AG20443 (cell line): Measurements from ENCODE around the gene ASAP2.
A peak's percentile ranks its signal among the peaks of the same experiment; 100 is the strongest.
"Not testable (repeated sequence)": the region's sequence is repeated elsewhere in the genome, so short reads cannot be mapped to it uniquely, and the experiment has no call there.

Source experiments
- DNase-seq: peaks from one replicate; pipeline ENCODE4 v3.0.0; 2012; ENCODE audit warnings: low spot score, mixed read lengths

The ASAP2 gene

GRCh38 chr2:9380702-9381628 is 174.4 kb downstream of the ASAP2 start:
- DNase-seq, result peak; percentile 73

- DNase-seq, result no peak
Measured at GRCh38 chr2:9382604-9383235, 176.1 kb downstream of the ASAP2 start.

GRCh38 chr2:9384521-9384920 is 177.9 kb downstream of the ASAP2 start:
- DNase-seq, result no peak

- DNase-seq, result no peak
Measured at GRCh38 chr2:9385841-9386240, 179.2 kb downstream of the ASAP2 start.

- no peak for DNase-seq
Measured at GRCh38 chr2:9388199-9388681, 181.6 kb downstream of the ASAP2 start.

GRCh38 chr2:9388950-9389911 is 182.6 kb downstream of the ASAP2 start:
- DNase-seq, result no peak

- DNase-seq, result no peak
Measured at GRCh38 chr2:9390151-9390850, 183.7 kb downstream of the ASAP2 start.

GRCh38 chr2:9390991-9391390 is 184.4 kb downstream of the ASAP2 start:
- no peak for DNase-seq

GRCh38 chr2:9391961-9392720 is 185.5 kb downstream of the ASAP2 start:
- DNase-seq, result no peak

- no peak for DNase-seq
Measured at GRCh38 chr2:9392898-9393765, 186.5 kb downstream of the ASAP2 start.

- DNase-seq, result no peak
Measured at GRCh38 chr2:9394816-9395215, 188.2 kb downstream of the ASAP2 start.

- DNase-seq, result no peak
Measured at GRCh38 chr2:9397201-9397600, 190.6 kb downstream of the ASAP2 start.

- not testable (repeated sequence) for DNase-seq
Measured at GRCh38 chr2:9398251-9398650, 191.6 kb downstream of the ASAP2 start.

- DNase-seq, result no peak
Measured at GRCh38 chr2:9398881-9399780, 192.5 kb downstream of the ASAP2 start.

GRCh38 chr2:9400268-9401058 is 193.9 kb downstream of the ASAP2 start:
- no peak for DNase-seq

- no peak for DNase-seq
Measured at GRCh38 chr2:9401059-9401547, 194.5 kb downstream of the ASAP2 start.

- DNase-seq, result no peak
Measured at GRCh38 chr2:9401646-9402371, 195.2 kb downstream of the ASAP2 start.
